Limb (tissue), 2 donors: ENCODE results near the gene MS4A15.
"Not testable (repeated sequence)": the region's sequence is repeated elsewhere in the genome, so short reads cannot be mapped to it uniquely, and the experiment has no call there.

Source experiments
- DNase-seq, 2 donors: peaks; one replicate each; pipeline ENCODE4 v3.0.0-alpha.2; 2016; ENCODE audit errors: extremely low spot score in 2 of 2

Gene MS4A15

GRCh38 chr11:60803273-60803936 is 46.7 kb downstream of the MS4A15 start:
- no peak for DNase-seq

- DNase-seq = no peak
Observed at GRCh38 chr11:60809249-60809648, 52.6 kb downstream of the MS4A15 start.

GRCh38 chr11:60809691-60810090 is 53.0 kb downstream of the MS4A15 start:
- no peak for DNase-seq

GRCh38 chr11:60810151-60810550 is 53.5 kb downstream of the MS4A15 start:
- no peak for DNase-seq

GRCh38 chr11:60810569-60810968 is 53.9 kb downstream of the MS4A15 start:
- no peak for DNase-seq

- DNase-seq = no peak
Observed at GRCh38 chr11:60813324-60813723, 56.7 kb downstream of the MS4A15 start.

GRCh38 chr11:60814112-60814511 is 57.4 kb downstream of the MS4A15 start:
- no peak for DNase-seq

GRCh38 chr11:60816590-60817157 is 60.0 kb downstream of the MS4A15 start:
- DNase-seq = no peak

GRCh38 chr11:60818057-60818456 is 61.4 kb downstream of the MS4A15 start:
- no peak for DNase-seq

GRCh38 chr11:60821827-60822599 is 65.3 kb downstream of the MS4A15 start:
- no peak for DNase-seq

- DNase-seq = not testable (repeated sequence)
Observed at GRCh38 chr11:60823745-60824306, 67.2 kb downstream of the MS4A15 start.

- no peak for DNase-seq
Observed at GRCh38 chr11:60825118-60825517, 68.5 kb downstream of the MS4A15 start.

GRCh38 chr11:60825790-60826189 is 69.1 kb downstream of the MS4A15 start:
- no peak for DNase-seq
